GM18873 (cell line): Measurements from ENCODE around the gene NDUFA3.
"Not testable (repeated sequence)": the region's sequence is repeated elsewhere in the genome, so short reads cannot be mapped to it uniquely, and the experiment has no call there.

Experiments
- ATAC-seq: cut with Tn5 transposase; IDR thresholded peaks from one replicate; pipeline ENCODE4 v1.9.1; 2021; ENCODE audit warnings: mild to moderate bottlenecking, moderate library complexity, moderate number of reproducible peaks; ENCODE audit not compliant: unreplicated experiment, low FRiP score

NDUFA3 gene

DNA sequence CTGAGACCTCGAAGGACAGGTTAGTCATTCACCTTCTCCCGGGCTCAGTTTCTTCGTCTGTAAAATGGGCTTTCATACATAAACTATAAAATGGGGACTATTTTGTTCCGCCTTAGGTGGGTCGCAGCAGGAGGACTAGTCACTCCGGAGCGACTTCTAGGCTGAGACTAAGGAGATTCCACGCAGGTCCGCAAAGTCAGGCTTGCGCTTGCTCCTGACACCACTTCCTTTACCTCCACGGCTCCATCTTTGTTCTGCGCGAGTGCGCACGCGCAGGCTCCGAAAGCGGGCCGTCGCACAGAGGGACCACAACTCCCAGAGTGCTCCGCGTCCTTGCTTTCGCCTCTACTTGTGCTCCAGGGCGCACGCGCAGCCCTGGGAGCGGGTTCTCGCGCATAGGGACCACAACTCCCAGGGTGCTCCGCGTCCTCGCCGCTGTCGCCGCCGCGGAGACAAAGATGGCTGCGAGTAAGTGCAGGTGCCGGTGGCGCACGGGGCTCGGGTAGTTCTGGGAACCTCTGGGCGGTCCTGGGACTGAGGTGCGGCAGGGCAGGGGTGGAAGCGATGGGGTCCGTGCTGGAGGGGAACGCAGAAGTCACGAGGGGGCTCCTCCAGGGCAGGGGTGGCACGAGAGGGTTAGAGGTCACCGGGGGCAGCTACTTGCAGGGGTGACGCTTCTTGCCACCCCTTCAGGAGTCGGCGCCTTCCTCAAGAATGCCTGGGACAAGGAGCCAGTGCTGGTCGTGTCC, at the start of gene NDUFA3:
Gene NDUFA3 (plus strand): TSS at position 435 of the 749 bp plus-strand sequence. CDS start 24 bp downstream, at position 459.
- ATAC-seq: peak; percentile 91

DNA sequence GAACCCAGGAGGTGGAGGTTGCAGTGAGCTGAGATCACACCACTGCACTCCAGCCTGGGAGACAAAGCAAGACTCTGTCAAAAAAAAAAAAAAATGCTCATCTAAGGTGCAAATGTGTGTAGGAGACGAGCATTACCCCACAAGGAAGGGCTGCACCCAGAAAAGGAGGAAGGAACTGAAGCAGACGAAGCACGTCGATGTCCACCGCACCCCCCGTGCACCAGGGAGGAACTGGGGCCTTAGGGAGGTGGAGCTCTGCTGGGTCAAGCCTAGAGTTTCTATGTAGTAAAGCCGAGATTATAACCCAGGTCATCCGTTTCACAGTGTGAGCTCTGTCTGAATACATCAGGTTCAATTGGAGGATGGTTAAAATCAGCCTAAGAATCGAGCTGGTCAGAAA, 40.0 kb upstream of the NDUFA3 start:
- ATAC-seq: no peak

DNA sequence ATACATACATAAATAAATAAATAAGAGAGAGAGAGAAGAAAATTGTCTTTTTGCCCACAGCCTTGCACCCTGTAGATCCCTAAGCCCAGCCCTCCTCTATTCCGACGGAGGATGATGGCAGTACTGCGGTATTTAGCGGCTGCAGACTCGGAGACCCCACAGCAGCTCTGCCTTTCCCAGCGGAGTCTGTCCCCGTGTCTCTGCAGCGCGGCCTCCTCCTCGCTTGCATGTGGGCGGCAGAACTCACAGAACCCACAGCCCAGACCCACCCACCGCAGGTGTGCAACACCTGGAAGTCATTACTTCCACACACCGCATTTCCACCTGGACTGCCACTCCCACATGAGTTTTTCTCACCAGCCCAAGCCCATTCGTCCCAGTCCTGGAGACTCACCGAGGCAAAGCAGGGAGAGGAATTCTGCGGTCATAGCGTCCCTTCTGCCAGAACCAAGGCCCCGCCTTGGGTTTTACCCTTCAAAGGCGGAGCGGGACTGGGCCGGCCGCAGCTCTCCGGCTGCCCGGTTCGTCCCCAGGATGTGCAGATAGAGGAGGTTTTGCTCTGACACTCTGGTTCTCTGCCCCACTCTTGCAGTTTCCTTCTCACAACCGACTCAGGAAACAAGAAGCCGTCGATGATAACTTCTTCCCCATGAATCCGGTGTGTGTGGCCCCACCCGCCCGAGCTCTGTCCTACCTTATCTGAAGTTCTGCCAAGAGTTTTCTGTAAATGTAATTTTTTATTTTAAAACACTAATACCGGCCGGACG, 39.1 kb upstream of the NDUFA3 start, which contains the start of gene VSTM1:
Gene VSTM1 (minus strand): TSS at position 548 of the 767 bp plus-strand sequence. CDS start 120 bp downstream, at position 428.
- ATAC-seq: no peak

DNA sequence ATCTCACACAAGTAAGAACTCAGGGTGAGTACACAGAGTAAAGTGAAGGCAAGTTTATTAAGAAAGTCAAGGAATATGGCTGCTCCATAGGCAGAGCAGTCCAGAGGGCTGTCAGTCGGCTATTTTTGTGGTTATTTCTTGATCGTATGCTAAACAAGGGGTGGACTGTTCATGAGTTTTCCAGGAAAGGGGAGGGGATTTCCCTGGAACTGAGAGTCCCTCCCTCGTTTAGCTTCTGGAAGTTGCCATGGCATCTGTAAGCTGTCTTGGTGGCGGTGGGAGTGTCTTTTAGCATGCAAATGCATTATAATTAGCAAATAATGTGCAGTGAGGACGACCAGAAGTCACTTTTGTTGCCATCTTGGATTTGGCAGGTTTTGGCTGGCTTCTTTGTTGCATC, 33.2 kb upstream of the NDUFA3 start:
- no peak for ATAC-seq

DNA sequence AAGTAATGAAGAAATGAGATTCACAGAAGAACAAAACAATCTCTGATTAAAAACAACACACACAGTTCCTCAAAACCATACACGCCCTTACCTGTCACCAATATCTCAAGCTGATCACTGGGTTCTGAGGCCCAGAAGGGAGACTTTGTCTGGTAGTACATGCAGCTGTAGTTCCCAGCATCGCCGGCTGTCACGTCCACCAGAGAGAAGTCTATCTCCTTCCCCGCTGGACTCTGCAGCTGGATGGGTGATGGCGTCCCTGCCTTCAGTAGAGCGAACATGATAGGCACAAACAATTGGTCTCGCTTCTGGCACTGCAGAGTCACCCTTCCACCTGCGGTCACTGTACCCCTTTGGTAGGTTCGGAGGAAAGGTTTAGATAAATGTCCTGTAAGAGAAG, 28.8 kb upstream of the NDUFA3 start:
- ATAC-seq: no peak

DNA sequence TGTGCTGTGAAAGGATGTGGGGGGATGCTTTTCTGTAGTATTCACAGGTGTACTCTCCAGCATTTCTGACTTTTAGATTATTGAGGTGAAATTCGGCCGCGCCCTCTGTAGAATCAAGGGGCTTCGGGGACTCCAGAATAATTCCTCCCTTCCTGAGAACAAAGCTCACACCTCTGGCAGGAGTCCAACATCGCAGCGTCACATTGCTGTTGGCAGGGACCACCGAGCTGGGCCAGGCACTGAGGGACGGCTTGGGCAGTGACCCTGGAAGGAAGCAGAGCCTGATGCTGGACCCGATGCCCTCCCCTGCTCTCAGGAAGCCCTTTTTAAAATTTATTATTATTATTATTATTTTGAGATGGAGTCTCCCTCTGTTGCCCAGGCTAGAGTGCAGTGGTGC, 27.8 kb upstream of the NDUFA3 start:
- ATAC-seq: no peak

DNA sequence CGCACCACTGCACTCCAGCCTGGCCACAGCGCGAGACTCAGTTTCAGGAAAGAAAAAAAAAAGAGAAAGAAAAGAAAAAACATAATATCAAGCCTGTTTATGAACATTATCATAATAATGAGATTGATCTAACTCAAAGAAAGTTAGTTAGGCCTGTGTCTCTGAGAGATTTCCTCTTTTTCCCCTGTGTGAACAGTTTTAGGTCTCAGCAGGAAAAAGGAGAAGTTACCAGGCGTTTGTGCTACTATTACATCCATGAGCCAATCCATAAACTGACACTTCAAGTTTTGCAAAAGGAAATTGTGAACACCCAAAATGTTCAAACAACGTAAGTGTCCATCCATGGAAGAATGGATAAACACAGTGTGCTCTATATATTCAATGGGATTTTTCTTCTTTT, 25.3 kb upstream of the NDUFA3 start:
- ATAC-seq: no peak

DNA sequence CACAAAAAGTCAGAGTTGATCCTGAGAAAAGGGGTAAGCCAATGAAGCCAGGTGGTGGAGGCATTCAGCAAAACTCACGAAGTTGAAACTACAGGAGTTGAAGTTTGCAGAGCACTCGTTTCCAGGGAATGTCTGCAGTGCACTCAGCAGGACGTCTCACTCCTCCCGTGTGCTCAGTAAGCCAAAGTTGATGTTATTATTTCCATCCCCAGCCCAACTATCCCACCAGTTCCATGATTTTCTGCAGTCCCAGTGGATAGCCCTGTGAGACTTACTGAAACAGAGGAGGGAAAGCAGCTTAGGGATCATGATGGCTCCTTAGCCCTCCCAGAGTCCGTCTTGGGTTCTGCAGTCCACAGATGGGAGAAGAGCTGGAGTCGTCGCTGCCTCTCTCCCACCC, 21.6 kb upstream of the NDUFA3 start, which contains the start of gene TARM1:
Gene TARM1 (minus strand): TSS at position 334 of the 400 bp plus-strand sequence. CDS start 25 bp downstream, at position 309.
- no peak for ATAC-seq

DNA sequence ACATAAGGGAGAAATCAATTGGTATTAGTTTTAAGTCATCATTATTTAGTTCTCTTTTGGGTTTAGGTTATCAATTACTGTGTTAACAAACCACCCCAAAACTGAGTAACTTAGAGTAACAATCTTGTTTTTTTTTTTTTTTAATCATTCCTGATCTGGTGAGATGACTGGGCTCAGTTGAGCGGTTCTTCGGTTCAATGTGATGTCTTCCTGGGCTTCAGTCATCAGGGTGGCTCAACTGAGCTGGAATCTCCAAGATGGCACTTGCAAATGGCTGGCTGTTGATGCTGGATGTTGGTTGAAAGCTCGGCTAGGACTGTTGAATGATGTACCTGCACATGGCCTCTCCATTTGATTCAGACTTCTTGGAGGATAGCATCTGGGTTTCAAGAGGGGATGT, 18.2 kb upstream of the NDUFA3 start:
- ATAC-seq: no peak

DNA sequence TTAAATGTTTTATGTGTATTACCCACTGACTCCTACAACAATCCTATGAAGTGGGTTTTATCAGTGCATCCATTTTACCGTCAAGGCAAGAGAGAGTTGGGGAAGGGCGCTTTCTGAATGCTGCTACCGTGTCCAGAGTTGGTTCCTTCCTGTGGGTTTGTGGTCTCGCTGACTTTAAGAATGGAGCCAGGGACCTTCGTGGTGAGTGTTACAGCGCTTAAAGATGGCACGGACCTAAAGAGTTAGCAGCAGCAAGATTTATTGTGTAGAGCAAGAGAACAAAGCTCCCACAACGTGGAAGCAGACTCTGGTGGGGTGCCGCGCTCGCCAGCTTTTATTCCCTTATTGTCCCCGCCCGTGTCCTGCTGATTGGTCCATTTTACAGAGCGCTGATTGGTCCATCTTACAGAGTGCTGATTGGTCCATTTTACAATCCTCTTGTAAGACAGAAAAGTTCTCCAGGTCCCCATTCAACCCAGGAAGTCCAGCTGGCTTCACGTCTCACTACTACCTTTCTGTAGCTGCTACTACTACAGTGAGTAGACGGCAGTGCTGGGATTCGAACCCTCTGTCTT, 8.1 kb upstream of the NDUFA3 start:
- no peak for ATAC-seq

DNA sequence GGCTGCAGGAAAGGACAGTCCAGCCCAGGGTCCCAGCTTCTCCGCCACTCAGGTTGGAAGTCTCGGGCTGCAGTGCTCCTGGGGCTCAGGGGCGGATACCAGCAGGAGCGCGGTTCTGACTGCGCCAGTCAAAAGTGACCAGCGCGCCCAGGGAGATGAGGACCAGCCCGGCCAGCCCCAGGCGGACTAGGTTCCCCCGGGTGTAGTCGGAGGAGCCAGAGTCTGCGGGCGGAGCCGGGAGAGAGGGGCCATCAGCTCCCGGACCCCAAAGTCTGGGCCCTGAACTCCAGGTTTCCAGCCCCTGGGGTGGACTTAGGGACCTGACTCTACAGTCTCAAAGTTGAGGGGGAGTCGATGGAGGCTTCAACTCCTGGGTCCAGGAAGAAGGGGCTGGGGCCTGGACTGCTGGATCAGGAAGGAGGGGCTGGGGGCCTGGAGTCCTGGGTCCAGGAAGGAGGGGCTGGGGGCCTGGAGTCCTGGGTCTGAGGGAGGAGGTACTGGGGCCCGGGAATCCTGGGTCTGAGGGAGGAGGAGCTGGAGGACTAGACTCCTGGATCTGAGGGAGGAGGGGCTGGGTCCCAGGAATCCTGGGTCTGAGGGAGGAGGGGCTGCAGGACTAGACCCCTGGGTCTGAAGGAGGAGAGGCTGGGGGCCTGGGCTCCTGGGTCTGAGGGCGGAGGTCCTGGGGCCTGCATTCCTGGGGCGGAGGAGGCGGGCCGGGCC, 7.4 kb upstream of the NDUFA3 start:
- ATAC-seq: no peak

DNA sequence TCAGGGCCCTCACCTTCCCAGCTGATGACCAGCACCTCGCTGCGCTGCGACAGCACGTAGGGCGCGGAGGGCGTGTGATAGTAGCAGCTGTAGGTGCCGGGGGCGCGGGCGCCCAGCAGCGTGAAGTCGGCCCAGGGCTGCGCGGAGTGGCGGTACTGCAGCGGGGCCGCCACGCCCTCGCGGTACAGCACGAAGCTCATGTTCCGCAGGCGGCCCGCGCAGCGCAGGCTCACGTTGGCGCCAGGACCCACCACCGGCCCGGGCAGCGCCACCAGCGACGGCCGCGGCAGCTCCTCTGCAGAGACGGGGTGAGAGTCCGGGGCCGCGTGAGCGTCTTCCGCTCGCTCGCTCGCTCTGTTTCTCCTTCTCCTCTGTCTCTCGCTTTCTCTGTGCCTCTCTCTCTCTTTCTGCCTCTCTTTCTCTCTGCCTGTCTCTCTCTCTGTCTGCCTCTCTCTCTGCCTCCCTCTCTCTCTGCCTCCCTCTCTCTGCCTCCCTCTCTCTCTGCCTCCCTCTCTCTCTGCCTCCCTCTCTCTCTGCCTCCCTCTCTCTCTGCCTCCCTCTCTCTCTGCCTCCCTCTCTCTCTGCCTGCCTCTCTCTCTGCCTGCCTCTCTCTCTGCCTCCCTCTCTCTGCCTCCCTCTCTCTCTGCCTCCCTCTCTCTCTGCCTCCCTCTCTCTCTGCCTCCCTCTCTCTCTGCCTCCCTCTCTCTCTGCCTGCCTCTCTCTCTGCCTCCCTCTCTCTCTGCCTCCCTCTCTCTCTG, 6.6 kb upstream of the NDUFA3 start:
- not testable (repeated sequence) for ATAC-seq

DNA sequence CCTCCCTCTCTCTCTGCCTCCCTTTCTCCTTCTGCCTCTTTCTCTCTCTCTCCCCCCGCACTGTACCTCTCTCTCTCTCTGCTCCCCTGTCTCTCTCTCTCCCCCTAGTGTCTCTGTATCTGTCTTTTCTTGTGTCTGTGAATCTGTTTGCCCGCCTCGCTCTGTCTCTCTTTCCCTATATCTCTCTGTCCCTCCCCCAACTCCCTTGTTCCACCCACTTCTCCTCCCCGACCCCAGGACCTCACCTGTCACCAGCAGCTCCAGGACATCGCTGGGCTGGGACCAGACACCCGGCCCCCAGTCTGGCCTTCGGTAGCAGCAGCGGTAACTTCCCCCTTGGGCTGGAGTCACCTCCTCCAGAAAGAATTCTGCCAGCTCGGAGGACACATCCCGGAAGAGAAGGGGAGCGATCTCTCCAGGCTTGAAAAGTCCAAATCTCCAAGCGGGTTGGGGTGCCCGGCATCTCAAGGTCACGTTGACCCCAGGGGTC, 6.0 kb upstream of the NDUFA3 start:
- ATAC-seq: no peak

DNA sequence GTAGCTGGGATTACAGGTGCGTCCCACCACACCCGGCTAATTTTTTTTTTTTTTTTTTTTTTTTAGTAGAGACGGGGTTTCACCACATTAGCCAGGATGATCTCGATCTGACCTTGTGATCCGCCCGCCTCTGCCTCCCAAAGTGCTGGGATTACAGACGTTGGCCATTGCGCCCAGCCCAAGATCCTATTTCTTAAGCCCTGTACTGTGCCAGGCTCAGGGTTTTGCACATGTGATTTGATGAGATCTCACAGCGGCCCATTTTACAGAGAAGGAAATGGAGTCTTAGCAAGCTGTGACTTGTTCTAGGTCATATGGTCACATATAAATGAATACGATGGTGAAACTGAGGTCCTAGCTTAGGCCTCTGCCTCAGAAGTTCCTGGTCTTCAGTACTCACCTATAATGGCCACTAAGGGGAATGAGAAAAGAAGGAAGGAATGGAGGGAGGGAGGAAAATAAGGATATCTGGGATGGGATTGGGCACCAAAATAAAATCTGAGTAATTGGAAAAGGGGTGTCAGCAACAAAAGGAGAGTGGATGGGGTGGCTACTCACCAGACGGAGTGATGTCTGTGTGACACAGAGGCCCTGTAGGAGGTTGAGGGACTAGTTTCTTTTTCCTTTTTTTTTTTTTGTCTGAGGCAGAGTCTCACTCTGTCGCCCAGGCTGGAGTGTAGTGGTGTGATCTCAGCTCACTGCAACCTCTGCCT, 3.3 kb upstream of the NDUFA3 start:
- no peak for ATAC-seq

DNA sequence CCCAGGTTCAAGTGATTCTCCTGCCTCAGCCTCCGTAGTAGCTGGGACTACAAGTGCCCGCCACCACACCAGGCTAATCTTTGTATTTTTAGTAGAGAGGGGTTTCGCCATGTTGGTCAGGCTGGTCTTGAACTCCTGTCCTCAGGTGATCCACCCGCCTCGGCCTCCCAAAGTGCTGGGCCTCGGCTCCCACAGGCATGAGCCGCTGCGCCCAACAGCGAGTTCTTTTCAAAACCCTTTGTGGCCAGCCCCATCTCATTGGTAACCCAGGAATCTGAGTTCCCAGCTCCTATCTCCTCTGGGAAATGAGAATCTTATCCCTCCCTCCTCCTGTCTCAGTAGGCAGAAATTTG, 2.8 kb upstream of the NDUFA3 start:
- not testable (repeated sequence) for ATAC-seq

DNA sequence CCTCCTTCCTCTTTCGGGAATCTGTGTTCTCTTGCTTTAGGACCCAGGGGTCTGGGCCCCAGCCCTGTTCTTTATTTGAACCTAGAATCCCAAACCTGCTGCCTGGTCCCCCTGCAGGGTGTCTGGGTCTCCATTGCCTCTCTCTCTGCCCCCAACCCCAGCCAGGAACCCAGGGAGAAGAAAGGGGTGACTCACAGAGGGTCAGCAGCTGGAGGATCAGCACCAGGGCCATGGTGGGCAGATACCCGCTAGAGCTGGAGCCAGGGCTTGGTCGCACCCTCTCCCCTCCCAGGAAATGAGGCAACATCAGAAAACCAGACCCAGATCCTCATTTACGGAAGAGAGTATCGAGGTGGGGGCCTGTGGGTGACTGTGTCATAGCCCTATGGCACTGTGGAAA, 2.1 kb upstream of the NDUFA3 start, which contains the start of gene OSCAR:
Gene OSCAR (minus strand): TSS at position 243 of the 400 bp plus-strand sequence. CDS start 11 bp downstream, at position 232.
- no peak for ATAC-seq

DNA sequence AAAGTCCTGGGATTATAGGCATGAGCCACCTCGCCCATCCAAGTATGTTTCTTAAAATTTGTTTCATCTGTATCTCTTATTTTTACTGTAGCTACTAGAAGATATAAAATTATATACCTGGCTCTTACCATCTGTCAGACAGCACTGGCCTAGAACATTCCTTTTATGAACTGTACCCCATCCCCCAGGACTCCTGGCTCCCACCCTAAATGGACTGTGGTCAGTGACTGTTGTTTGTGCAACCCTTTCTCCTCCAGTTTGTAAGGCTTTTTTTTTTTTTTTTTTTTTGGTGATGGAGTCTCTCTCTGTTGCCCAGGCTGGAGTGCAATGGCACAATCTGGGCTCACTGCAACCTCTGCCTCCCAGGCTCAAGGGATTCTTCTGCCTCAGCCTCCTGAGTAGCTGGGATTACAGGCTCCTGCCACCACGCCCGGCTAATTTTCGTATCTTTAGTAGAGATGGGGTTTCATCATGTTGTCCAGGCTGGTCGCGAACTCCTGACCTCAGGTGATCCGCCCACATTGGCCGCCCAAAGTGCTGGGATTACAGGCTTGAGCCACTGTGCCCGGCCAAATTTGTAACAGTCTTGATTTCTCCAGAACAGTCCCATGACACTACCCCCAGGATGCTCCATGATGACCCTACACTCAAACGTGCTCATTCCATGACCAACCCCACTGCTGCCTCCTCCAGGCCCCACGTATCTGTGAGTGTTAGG, 2.5 kb downstream of the NDUFA3 start:
- no peak for ATAC-seq

DNA sequence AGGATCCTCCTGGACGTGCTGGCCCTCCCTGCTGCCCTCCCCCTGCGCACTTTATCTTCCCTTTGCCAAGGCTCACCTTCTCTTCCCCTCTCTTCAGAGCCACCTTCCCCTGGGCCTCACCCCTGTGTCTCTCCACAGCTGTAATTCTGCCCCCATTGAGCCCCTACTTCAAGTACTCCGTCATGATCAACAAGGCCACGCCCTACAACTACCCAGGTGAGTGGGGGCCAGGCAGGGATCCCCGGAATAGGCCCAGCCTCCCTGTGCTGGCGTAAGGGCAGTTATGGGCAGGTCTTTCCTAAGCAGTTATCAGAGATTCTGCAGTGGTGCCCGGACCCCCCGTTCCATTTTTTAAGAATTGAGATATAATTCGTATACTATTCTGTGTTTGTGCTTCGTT, 3.1 kb downstream of the NDUFA3 start:
- ATAC-seq: no peak
